Fibroblast of lung (primary cell): ENCODE results near the gene RPS6KC1. TPM values are rescaled to one million over a fixed set of nuclear protein-coding genes. Genes with fewer than 3 reads are reported as not detected.

ENCODE experiments used
- DNase-seq, 2 donors: peaks; one replicate each; pipeline versions ENCODE4 v3.0.0 to v3.0.0-alpha.2; 2010; ENCODE audit warnings: low read depth in 2 of 2
- H2AFZ ChIP-seq: 2 replicates; pipeline ENCODE4 v1.5.1; 2012; ENCODE audit warnings: low read length, control low read depth, inconsistent platforms
- H3K27ac ChIP-seq: 2 replicates; pipeline ENCODE4 v1.5.1; 2011; ENCODE audit warnings: low read length, control low read depth; ENCODE audit not compliant: insufficient read depth
- H3K27me3 ChIP-seq: 2 replicates; pipeline ENCODE4 v1.5.1; 2011; ENCODE audit warnings: mild to moderate bottlenecking, low read length; ENCODE audit not compliant: control insufficient read depth, insufficient read depth
- H3K36me3 ChIP-seq: 2 replicates; pipeline ENCODE4 v1.5.1; 2011; ENCODE audit warnings: low read length; ENCODE audit not compliant: control insufficient read depth, insufficient read depth
- H3K4me1 ChIP-seq: 2 replicates; pipeline ENCODE4 v1.5.1; 2011; ENCODE audit warnings: low read length; ENCODE audit not compliant: control insufficient read depth, insufficient read depth; ENCODE audit errors: extremely low read depth
- H3K4me2 ChIP-seq: 2 replicates; pipeline ENCODE4 v1.5.1; 2011; ENCODE audit warnings: low read length, control low read depth; ENCODE audit not compliant: insufficient read depth; ENCODE audit errors: extremely low read depth
- H3K4me3 ChIP-seq, 4 experiments: fragments of 200-600 bp in 1 of 4; sonication (generic) in 1 of 4; replicated peaks in 1 of 4; 2 replicates each; pipeline ENCODE4 v1.5.1; 2011 to 2016; ENCODE audit warnings: low read length in 4 of 4, low read depth in 3 of 4, mild to moderate bottlenecking in 3 of 4, control low read depth in 2 of 4, inconsistent platforms in 1 of 4, mixed read lengths in 1 of 4; ENCODE audit not compliant: insufficient read depth in 1 of 4; ENCODE audit errors: control extremely low read depth in 1 of 4
- H3K79me2 ChIP-seq: 2 replicates; pipeline ENCODE4 v1.5.1; 2012; ENCODE audit warnings: mild to moderate bottlenecking, low read length, inconsistent platforms; ENCODE audit not compliant: control insufficient read depth, insufficient read depth
- H3K9ac ChIP-seq: 2 replicates; pipeline ENCODE4 v1.5.1; 2011; ENCODE audit warnings: mild to moderate bottlenecking, low read length, control low read depth; ENCODE audit not compliant: insufficient read depth
- H3K9me3 ChIP-seq: 2 replicates; pipeline ENCODE4 v1.5.1; 2012; ENCODE audit warnings: low read depth, low read length; ENCODE audit not compliant: control insufficient read depth, insufficient read depth
- H4K20me1 ChIP-seq: 2 replicates; pipeline ENCODE4 v1.5.1; 2011; ENCODE audit warnings: low read length; ENCODE audit not compliant: control insufficient read depth, insufficient read depth; ENCODE audit errors: extremely low read depth
- CTCF ChIP-seq, 2 donors: IDR thresholded peaks in 1 of 2; conservative IDR thresholded peaks in 1 of 2; 1 replicate in 1 of 2; 2 replicates in 1 of 2; pipeline ENCODE4 v1.5.1; 2011 to 2012; ENCODE audit warnings: low read length in 2 of 2, control low read depth in 1 of 2, inconsistent platforms in 1 of 2, low read depth in 1 of 2, mild to moderate bottlenecking in 1 of 2
- EZH2 ChIP-seq: IDR thresholded peaks from 2 replicates; pipeline ENCODE4 v1.5.1; 2012; ENCODE audit warnings: low read length, control low read depth, mild to moderate bottlenecking; ENCODE audit errors: missing control alignments
- polyA plus RNA-seq, 2 donors: library from polyadenylated mRNA; depleted of rRNA in 1 of 2; stranded (reverse) in 1 of 2; unstranded in 1 of 2; fragments of >200 nt; gene quantifications; 2 replicates each; pipeline ENCODE4 v1.2.1, GENCODE V29; 2011 to 2012; ENCODE audit warnings: missing spikeins in 1 of 2
- total RNA-seq: library from RNA; depleted of rRNA; stranded (reverse); fragments of >200 nt; gene quantifications from 2 replicates; pipeline ENCODE4 v1.2.1, GENCODE V29; 2014

The RPS6KC1 gene
- total and polyA plus RNA-seq, 2 donors (not counting 1 experiment from before 2014, with no cell fraction given), result 20.9 to 33.5 TPM

GRCh38 chr1:213127074-213127473 lies 76.0 kb downstream of the RPS6KC1 start:
- Histone ChIP-seq H3K27ac (no peak overlapping the region), H4K20me1 (peaks cover 3% of the 10 kb centered on the region), H3K79me2 (no peaks in the 10 kb centered on the region), H3K9ac (no peak overlapping the region), H3K27me3 (no peaks in the 10 kb centered on the region), H3K4me3 (no peak overlapping the region), H2AFZ (no peak overlapping the region), H3K4me1 (peaks cover 2% of the 10 kb centered on the region), H3K9me3 (no peaks in the 10 kb centered on the region), H3K36me3 (no peaks in the 10 kb centered on the region), H3K4me2 (no peak overlapping the region)
- no peak for TF ChIP-seq CTCF (conservative IDR thresholded peaks at IDR 0.05 in 1 of 2, IDR thresholded peaks at IDR 0.05 in 1 of 2; ENCODE audit: low read depth in 1 of 2, low read length in 2 of 2)
- DNase-seq, result no peak

- H3K79me2 ChIP-seq, result no peaks in the 10 kb centered on the region
- DNase-seq, result peak in 1 of 2 donors; percentile 22
- no peaks in the 10 kb centered on the region for H3K27me3 ChIP-seq
- no peak overlapping the region for H2AFZ ChIP-seq
- TF ChIP-seq EZH2 (no peak), CTCF (conservative IDR thresholded peaks at IDR 0.05 in 1 of 2, IDR thresholded peaks at IDR 0.05 in 1 of 2; ENCODE audit: low read depth in 1 of 2, low read length in 2 of 2) (peak in 1 of 2 donors; percentile 12)
- H3K4me2 ChIP-seq, result no peak overlapping the region
- no peak overlapping the region for H3K4me3 ChIP-seq
- H3K9me3 ChIP-seq, result no peaks in the 10 kb centered on the region
- no peaks in the 10 kb centered on the region for H3K4me1 ChIP-seq
- H3K27ac ChIP-seq, result no peak overlapping the region
- H3K9ac ChIP-seq, result no peak overlapping the region
- no peaks in the 10 kb centered on the region for H4K20me1 ChIP-seq
- H3K36me3 ChIP-seq, result no peaks in the 10 kb centered on the region
These were observed 81.0 kb downstream of the RPS6KC1 start for GRCh38 chr1:213131851-213132655.

GRCh38 chr1:213135572-213135971 lies 84.5 kb downstream of the RPS6KC1 start:
- Histone ChIP-seq H3K4me1 (no peaks in the 10 kb centered on the region), H3K36me3 (no peaks in the 10 kb centered on the region), H3K9me3 (no peaks in the 10 kb centered on the region), H3K9ac (no peak overlapping the region), H4K20me1 (no peaks in the 10 kb centered on the region), H3K27me3 (no peaks in the 10 kb centered on the region), H2AFZ (no peak overlapping the region), H3K4me3 (no peak overlapping the region), H3K4me2 (no peak overlapping the region), H3K79me2 (no peaks in the 10 kb centered on the region), H3K27ac (no peak overlapping the region)
- peak; percentile 36 to 41 for DNase-seq
- TF ChIP-seq EZH2 (no peak), CTCF (conservative IDR thresholded peaks at IDR 0.05 in 1 of 2, IDR thresholded peaks at IDR 0.05 in 1 of 2; ENCODE audit: low read depth in 1 of 2, low read length in 2 of 2) (no peak)
